Measurements from ENCODE around the gene HMCN1.

- TF ChIP-seq EP300 (IDR thresholded peaks at IDR 0.05) (no peak), CTCF (IDR thresholded peaks at IDR 0.05) (no peak)
Observed at GRCh38 chr1:185835191-185835590, 101.0 kb downstream of the HMCN1 start.

Measured in upper lobe of left lung (tissue), 4 donors.